ENCODE data around the gene TRPV2.

The TRPV2 gene

DNA sequence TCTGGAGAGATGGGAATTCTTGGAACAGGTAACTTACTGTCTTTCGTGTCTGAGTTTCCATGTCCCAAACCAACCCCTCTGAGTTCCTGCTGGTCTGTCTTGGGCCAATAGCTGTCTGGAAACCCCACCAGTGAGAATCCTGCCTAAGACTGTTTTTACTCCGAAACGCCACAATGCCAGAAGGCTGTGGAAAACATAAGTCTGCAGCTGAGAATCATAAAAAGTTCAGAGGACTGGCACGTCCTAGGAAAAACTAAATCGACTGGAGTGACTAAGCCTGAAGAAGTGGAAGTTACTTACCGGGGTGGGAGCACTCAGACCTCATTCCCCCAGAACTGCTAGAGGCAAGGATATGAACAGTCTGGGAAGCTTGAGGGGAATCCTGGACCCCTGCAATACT, 63.3 kb downstream of the TRPV2 start:
- DNase-seq: no peak

DNA sequence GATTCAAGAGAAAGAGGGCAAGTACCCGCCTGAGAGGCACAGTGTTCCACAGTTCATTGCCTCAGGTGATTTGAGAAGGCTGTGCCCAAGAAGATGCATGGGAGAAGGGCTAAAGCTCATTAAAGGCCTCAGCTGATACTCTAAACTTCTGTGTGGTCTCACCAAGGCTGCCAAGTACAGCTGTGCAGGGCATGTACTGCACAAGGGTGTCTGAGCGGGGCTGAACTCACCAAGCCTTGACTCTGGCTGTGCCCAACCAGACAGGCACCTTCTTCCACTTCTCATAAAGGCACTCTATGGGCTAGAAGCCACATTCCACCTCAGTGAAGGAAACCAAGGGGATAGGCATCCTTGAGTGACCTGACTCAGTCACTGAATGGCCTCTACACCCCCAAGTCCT, 63.9 kb downstream of the TRPV2 start:
- DNase-seq: no peak

DNA sequence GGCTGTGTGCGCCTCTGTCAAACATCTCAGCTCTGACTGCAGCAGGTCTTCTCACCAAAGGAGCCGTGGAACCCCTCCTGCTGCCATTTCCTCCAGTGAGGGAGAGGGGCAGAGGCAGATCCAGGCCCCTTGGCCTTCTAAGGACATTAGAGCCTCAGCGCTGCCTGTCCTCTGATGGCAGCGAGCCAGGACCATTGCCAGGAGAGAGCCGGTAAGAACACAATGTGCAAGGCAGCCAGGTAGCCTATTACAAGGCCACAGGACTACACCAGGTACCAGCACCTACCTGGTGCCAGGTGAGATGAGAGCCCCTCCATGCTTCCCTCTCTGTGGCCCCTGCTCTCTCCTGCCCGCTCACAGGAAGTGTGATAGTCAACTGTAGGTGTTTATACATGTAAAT, 65.6 kb downstream of the TRPV2 start:
- no peak for DNase-seq

DNA sequence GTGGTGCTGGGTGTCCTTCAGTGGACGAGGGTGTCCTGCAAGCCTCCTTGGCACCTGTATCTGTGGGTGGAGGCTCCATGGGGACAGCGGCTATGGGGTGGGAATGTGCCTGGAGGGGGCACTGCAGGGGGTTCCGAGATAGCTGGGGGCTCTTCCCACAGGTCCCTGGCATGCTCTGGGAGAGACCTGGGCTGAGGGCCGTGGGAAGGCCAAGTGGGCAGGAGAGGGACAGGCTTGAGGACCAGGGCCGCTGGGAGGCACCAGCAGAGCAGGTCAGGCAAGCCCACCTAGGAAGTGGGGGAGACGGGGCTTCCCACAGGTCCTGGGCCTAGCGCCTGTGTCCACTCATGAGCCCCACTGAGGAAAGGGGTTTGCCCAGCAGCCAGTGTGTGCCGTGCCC, 66.9 kb downstream of the TRPV2 start:
- no peak for DNase-seq

DNA sequence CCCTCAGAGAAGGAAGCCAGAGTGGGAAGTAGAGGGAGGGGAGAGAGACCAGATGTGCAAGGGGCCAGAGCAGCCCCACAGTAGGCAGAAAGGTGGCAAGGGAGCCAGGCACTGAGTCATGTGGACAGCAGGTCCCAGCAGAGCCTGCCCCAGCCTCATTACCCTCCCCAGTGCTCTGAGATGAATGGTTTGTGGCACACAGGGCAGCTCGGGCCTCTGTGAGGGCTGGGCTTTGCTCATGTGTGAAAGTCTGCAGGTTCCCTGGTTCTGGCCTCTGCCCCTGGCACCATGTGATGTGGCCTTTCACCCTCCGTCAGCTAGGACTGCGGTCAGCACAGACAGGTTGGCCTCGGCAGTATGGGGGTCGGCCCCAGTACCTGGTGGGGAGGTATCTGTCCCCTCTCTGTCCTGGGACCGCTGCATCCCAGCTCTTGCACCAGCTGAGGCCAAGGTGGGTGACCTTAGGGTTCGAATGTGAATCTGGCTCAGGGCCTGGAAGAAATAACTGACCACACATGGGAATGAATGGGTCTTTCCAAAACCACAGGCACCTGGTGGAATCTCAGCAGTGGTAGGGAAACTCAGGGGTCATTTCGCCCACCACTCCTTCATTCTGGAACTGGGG, 67.8 kb downstream of the TRPV2 start:
- DNase-seq: no peak

DNA sequence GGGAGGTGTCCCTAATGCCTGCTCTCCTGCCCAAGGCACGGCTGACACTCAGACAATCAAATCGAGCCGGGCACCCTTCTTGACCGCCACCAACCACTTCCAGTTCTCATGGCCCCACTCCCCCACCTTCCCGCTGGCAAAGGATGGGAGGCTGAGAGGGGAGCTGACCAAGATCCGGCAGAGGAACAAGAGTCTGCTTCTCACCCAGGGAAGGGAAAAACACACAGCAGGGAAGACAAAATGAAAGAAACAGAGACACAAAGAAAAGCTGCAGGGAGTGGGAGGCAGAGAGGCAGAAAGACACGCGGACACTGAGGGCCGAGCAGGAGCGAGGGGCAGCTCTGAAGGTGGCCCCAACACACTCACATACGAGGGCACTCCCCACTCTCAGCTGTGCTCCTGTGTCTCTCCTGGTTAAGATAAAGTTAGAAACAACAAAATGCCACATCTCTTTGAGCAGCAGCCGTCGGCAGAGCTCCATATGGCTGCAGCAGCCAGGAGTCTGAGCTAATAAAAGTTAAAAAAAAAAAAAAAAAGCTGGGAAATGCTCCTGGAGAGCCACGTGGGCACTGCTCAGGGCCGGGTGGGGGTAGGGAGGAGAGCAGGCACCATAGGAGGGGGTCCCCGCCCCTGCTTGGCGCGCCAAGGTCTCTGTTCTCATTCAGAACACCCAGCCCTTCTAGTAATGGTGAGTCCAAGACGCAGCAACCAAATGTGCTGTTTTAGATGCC, 69.2 kb downstream of the TRPV2 start:
- no peak for DNase-seq
